ENCODE results near the gene KRTAP5-7.
"Not testable (repeated sequence)": the region's sequence is repeated elsewhere in the genome, so short reads cannot be mapped to it uniquely, and the experiment has no call there.

The KRTAP5-7 gene

GRCh38 chr11:71496421-71496820 lies 30.6 kb upstream of the KRTAP5-7 start:
- DNase-seq = no peak

GRCh38 chr11:71498091-71498490 lies 29.0 kb upstream of the KRTAP5-7 start:
- DNase-seq = no peak

GRCh38 chr11:71499125-71499524 lies 27.9 kb upstream of the KRTAP5-7 start:
- DNase-seq = no peak

GRCh38 chr11:71499546-71499945 lies 27.5 kb upstream of the KRTAP5-7 start:
- no peak for DNase-seq

GRCh38 chr11:71500601-71501021 lies 26.5 kb upstream of the KRTAP5-7 start:
- no peak for DNase-seq

GRCh38 chr11:71501071-71501985 lies 25.7 kb upstream of the KRTAP5-7 start:
- DNase-seq = no peak

GRCh38 chr11:71502026-71502425 lies 25.0 kb upstream of the KRTAP5-7 start:
- no peak for DNase-seq

- no peak for DNase-seq
Measured at GRCh38 chr11:71502871-71503435, 24.1 kb upstream of the KRTAP5-7 start.

- DNase-seq = no peak
Measured at GRCh38 chr11:71504531-71504930, 22.5 kb upstream of the KRTAP5-7 start.

- no peak for DNase-seq
Measured at GRCh38 chr11:71505001-71505400, 22.1 kb upstream of the KRTAP5-7 start.

GRCh38 chr11:71505781-71506180 lies 21.3 kb upstream of the KRTAP5-7 start:
- DNase-seq = no peak

- DNase-seq = no peak
Measured at GRCh38 chr11:71507102-71507501, 20.0 kb upstream of the KRTAP5-7 start.

GRCh38 chr11:71518506-71519471 lies 8.3 kb upstream of the KRTAP5-7 start:
- no peak for DNase-seq

GRCh38 chr11:71519546-71519945 lies 7.5 kb upstream of the KRTAP5-7 start:
- DNase-seq = no peak

- DNase-seq = no peak
Measured at GRCh38 chr11:71525188-71525937, 1.7 kb upstream of the KRTAP5-7 start.

- DNase-seq = no peak
Measured at GRCh38 chr11:71525938-71526495, 1.1 kb upstream of the KRTAP5-7 start.

- no peak for DNase-seq
Measured at GRCh38 chr11:71527576-71528210, 626 bp downstream of the KRTAP5-7 start.

GRCh38 chr11:71530602-71531001 lies 3.5 kb downstream of the KRTAP5-7 start:
- no peak for DNase-seq

- DNase-seq = no peak
Measured at GRCh38 chr11:71532036-71532610, 5.1 kb downstream of the KRTAP5-7 start.

GRCh38 chr11:71534711-71535608 lies 7.9 kb downstream of the KRTAP5-7 start:
- DNase-seq = not testable (repeated sequence)

All from NCI-H2107 (cell line).